IPS-18a (cell line): ENCODE results near the gene TMEM60.

Experiments used
- H3K27ac ChIP-seq: one replicate; pipeline ENCODE4 v1.5.1; 2013; ENCODE audit warnings: low read length
- H3K27me3 ChIP-seq: one replicate; pipeline ENCODE4 v1.6.1; 2013; ENCODE audit warnings: mild to moderate bottlenecking, low read length; ENCODE audit not compliant: control insufficient read depth, insufficient read depth
- H3K36me3 ChIP-seq: one replicate; pipeline ENCODE4 v1.6.1; 2013; ENCODE audit warnings: low read depth, low read length; ENCODE audit not compliant: control insufficient read depth
- H3K4me1 ChIP-seq: one replicate; pipeline ENCODE4 v1.6.1; 2013; ENCODE audit warnings: low read depth, low read length; ENCODE audit not compliant: control insufficient read depth
- H3K4me3 ChIP-seq: one replicate; pipeline ENCODE4 v1.5.1; 2013; ENCODE audit warnings: low read length
- H3K9ac ChIP-seq: one replicate; pipeline ENCODE4 v1.6.1; 2013; ENCODE audit warnings: mild to moderate bottlenecking, low read length, moderate library complexity
- H3K9me3 ChIP-seq: one replicate; pipeline ENCODE4 v1.6.1; 2013; ENCODE audit warnings: low read depth, low read length; ENCODE audit not compliant: control insufficient read depth

Gene TMEM60

GRCh38 chr7:77745746-77746145 is 52.5 kb downstream of the TMEM60 start:
- peaks cover 7% of the 10 kb centered on the region for H3K36me3 ChIP-seq

More at GRCh38 chr7:77745746-77746145, 52.5 kb downstream of the TMEM60 start:
- Histone ChIP-seq H3K4me3 (no peak overlapping the region), H3K9me3 (no peaks in the 10 kb centered on the region), H3K4me1 (no peaks in the 10 kb centered on the region), H3K27ac (no peak overlapping the region), H3K27me3 (no peaks in the 10 kb centered on the region), H3K9ac (no peak overlapping the region)
